LNCaP clone FGC (cell line): ENCODE data around the gene CPLX1.

Experiments
- DNase-seq: peaks from one replicate; pipeline ENCODE4 v3.0.0-alpha.2; 2011; ENCODE audit warnings: low read depth
- H3K4me3 ChIP-seq: 2 replicates; pipeline ENCODE4 v1.5.1; 2011; ENCODE audit warnings: mild to moderate bottlenecking, low read depth, low read length, control low read depth
- TF ChIP-seq, protein P1 (sequence below): IDR thresholded peaks from 2 replicates; pipeline ENCODE4 v1.5.1; 2012; ENCODE audit warnings: mild to moderate bottlenecking; ENCODE audit not compliant: control insufficient read depth, insufficient read depth; ENCODE audit errors: extremely low read depth

Gene CPLX1

DNA sequence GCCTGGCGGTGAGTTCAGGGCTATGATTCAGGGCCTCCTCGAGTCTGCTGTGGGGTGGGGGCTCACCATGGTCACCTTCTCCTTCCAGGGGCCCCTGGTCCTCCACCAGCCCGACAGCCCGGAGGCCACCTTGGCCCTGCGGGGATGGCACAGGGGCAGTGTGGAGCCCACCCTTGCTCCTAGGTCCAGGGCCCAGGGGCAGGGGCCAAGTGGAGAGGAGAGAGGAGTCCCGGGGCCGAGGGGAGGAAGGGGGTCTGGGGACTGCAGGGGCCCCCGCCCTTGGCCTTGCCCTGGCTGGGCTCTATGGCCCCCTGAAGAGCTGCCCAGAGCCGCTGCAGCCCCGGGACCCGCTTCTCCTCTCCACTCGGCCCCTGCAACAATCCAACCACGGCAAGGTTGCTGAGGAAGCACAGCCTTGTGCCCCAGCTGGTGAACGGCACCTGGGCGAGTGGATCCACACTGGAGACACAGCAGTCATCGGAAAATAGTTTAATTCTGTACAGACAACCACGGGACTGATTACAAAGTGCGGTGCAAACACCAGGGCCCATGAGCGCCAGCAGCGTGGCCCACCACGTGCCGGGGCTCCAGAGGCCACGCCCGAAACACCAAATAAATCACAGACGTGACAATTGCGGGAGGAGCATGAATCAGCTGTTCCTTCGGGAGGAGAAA, 23.0 kb upstream of the CPLX1 start:
- no peak for DNase-seq
- TF ChIP-seq, protein P1, sequence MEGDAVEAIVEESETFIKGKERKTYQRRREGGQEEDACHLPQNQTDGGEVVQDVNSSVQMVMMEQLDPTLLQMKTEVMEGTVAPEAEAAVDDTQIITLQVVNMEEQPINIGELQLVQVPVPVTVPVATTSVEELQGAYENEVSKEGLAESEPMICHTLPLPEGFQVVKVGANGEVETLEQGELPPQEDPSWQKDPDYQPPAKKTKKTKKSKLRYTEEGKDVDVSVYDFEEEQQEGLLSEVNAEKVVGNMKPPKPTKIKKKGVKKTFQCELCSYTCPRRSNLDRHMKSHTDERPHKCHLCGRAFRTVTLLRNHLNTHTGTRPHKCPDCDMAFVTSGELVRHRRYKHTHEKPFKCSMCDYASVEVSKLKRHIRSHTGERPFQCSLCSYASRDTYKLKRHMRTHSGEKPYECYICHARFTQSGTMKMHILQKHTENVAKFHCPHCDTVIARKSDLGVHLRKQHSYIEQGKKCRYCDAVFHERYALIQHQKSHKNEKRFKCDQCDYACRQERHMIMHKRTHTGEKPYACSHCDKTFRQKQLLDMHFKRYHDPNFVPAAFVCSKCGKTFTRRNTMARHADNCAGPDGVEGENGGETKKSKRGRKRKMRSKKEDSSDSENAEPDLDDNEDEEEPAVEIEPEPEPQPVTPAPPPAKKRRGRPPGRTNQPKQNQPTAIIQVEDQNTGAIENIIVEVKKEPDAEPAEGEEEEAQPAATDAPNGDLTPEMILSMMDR = no peak
- H3K4me3 ChIP-seq = no peak overlapping the region

- TF ChIP-seq, protein P1 = no peak
- H3K4me3 ChIP-seq = no peak overlapping the region
- DNase-seq = no peak
Observed at GRCh38 chr4:848307-848691, 22.4 kb upstream of the CPLX1 start.

GRCh38 chr4:845836-846251, 19.9 kb upstream of the CPLX1 start:
- no peak for DNase-seq
- TF ChIP-seq, protein P1 = no peak
- H3K4me3 ChIP-seq = no peak overlapping the region

- no peak overlapping the region for H3K4me3 ChIP-seq
- TF ChIP-seq, protein P1 = no peak
- DNase-seq = no peak
Observed at GRCh38 chr4:845233-845835, 19.4 kb upstream of the CPLX1 start.

- DNase-seq = no peak
- no peak overlapping the region for H3K4me3 ChIP-seq
- TF ChIP-seq, protein P1 = no peak
Observed at GRCh38 chr4:844752-845232, 18.9 kb upstream of the CPLX1 start.

- TF ChIP-seq, protein P1 = no peak
- H3K4me3 ChIP-seq = no peak overlapping the region
- DNase-seq = no peak
Observed at GRCh38 chr4:839675-840443, 13.9 kb upstream of the CPLX1 start.
